ENCODE results near the gene PPP2R2C.

GRCh38 chr4:6396696-6397236 lies 75.6 kb downstream of the PPP2R2C start:
- TF ChIP-seq, protein P1, sequence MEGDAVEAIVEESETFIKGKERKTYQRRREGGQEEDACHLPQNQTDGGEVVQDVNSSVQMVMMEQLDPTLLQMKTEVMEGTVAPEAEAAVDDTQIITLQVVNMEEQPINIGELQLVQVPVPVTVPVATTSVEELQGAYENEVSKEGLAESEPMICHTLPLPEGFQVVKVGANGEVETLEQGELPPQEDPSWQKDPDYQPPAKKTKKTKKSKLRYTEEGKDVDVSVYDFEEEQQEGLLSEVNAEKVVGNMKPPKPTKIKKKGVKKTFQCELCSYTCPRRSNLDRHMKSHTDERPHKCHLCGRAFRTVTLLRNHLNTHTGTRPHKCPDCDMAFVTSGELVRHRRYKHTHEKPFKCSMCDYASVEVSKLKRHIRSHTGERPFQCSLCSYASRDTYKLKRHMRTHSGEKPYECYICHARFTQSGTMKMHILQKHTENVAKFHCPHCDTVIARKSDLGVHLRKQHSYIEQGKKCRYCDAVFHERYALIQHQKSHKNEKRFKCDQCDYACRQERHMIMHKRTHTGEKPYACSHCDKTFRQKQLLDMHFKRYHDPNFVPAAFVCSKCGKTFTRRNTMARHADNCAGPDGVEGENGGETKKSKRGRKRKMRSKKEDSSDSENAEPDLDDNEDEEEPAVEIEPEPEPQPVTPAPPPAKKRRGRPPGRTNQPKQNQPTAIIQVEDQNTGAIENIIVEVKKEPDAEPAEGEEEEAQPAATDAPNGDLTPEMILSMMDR (IDR thresholded peaks at IDR 0.05) = no peak
- TF ChIP-seq POLR2A (IDR thresholded peaks at IDR 0.05) = no peak

Measured in body of pancreas (tissue), 4 donors.